WTC11 (cell line): ENCODE results near the gene LDB2. TPM values are rescaled to one million over a fixed set of nuclear protein-coding genes. Genes with fewer than 3 reads are reported as not detected.

Experiments
- ATAC-seq: fragments of 200-7000 bp; cut with Tn5 transposase; 2 replicates; pipeline ENCODE4 v1.10.0; 2021; ENCODE audit warnings: mild to moderate bottlenecking, moderate library complexity
- CTCF ChIA-PET: fragments of 300-600 bp; sonication (Branson Sonifier 250); formaldehyde crosslinking; loops from one replicate; lab custom pipeline; 2021; ENCODE audit warnings: antibody characterized with exemption; lab: Charles Lee
- POLR2A ChIA-PET: fragments of 350-600 bp; sonication (Branson Sonifier 250); formaldehyde crosslinking; loops from one replicate; lab custom pipeline; 2021; ENCODE audit warnings: antibody characterized with exemption; lab: Charles Lee
- DNase-seq: peaks from one replicate; pipeline ENCODE4 v3.0.0; 2021; ENCODE audit warnings: low spot score
- H3K27ac Mint-ChIP-seq: 2 replicates; pipeline ENCODE4 v1.8.0; 2021; ENCODE audit warnings: mixed read lengths
- H3K27me3 Mint-ChIP-seq: 2 replicates; pipeline ENCODE4 v1.8.0; 2021; ENCODE audit warnings: low read depth, mild to moderate bottlenecking, moderate library complexity, mixed read lengths
- H3K36me3 Mint-ChIP-seq: 2 replicates; pipeline ENCODE4 v1.8.0; 2021; ENCODE audit warnings: mixed read lengths
- H3K4me1 Mint-ChIP-seq: 2 replicates; pipeline ENCODE4 v1.8.0; 2022; ENCODE audit warnings: mixed read lengths
- H3K4me3 Mint-ChIP-seq: 2 replicates; pipeline ENCODE4 v1.8.0; 2021; ENCODE audit warnings: mild to moderate bottlenecking, moderate library complexity, mixed read lengths
- H3K9me3 Mint-ChIP-seq: 2 replicates; pipeline ENCODE4 v1.8.0; 2021; ENCODE audit warnings: mixed read lengths
- CTCF ChIP-seq: fragments of 200-600 bp; IDR thresholded peaks from 2 replicates; pipeline ENCODE4 v1.8.0; 2022; ENCODE audit warnings: antibody characterized with exemption
- E2F5 ChIP-seq: sonication (generic); formaldehyde crosslinking; IDR thresholded peaks from 2 replicates; pipeline ENCODE4 v1.8.1; 2022; ENCODE audit warnings: mild to moderate bottlenecking, moderate library complexity, missing genetic modification reagents
- ESRRA ChIP-seq: sonication (generic); formaldehyde crosslinking; IDR thresholded peaks from 2 replicates; pipeline ENCODE4 v1.8.1; 2022; ENCODE audit warnings: mild to moderate bottlenecking, missing genetic modification reagents, borderline replicate concordance
- FOXP1 ChIP-seq: sonication (generic); formaldehyde crosslinking; IDR thresholded peaks from 2 replicates; pipeline ENCODE4 v1.8.0; 2022; ENCODE audit warnings: missing genetic modification reagents, mild to moderate bottlenecking, moderate library complexity, borderline replicate concordance
- GTF2I ChIP-seq: fragments of 250-450 bp; sonication (Bioruptor Pico); conservative IDR thresholded peaks from 2 replicates; pipeline ENCODE4 v1.4.0; 2021; ENCODE audit warnings: mild to moderate bottlenecking
- HMGA2 ChIP-seq: fragments of 250-450 bp; sonication (Bioruptor Pico); IDR thresholded peaks from 2 replicates; pipeline ENCODE4 v1.4.0; 2021; ENCODE audit warnings: mild to moderate bottlenecking, moderate library complexity
- HMGXB4 ChIP-seq: sonication (generic); formaldehyde crosslinking; IDR thresholded peaks from 2 replicates; pipeline ENCODE4 v1.8.1; 2023; ENCODE audit warnings: mild to moderate bottlenecking, moderate library complexity, missing genetic modification reagents
- JAZF1 ChIP-seq: fragments of 250-450 bp; sonication (Bioruptor Pico); IDR thresholded peaks from 2 replicates; pipeline ENCODE4 v1.9.0; 2021; ENCODE audit warnings: moderate library complexity, mild to moderate bottlenecking, inconsistent platforms
- MYBL2 ChIP-seq: sonication (generic); formaldehyde crosslinking; IDR thresholded peaks from 2 replicates; pipeline ENCODE4 v1.8.1; 2023; ENCODE audit warnings: mild to moderate bottlenecking, moderate library complexity, missing genetic modification reagents
- NR3C1 ChIP-seq: sonication (generic); formaldehyde crosslinking; conservative IDR thresholded peaks from 2 replicates; pipeline ENCODE4 v1.8.1; 2023; ENCODE audit warnings: low read depth, mild to moderate bottlenecking, missing genetic modification reagents
- RELA ChIP-seq: sonication (generic); formaldehyde crosslinking; IDR thresholded peaks from 2 replicates; pipeline ENCODE4 v1.8.1; 2022; ENCODE audit warnings: missing genetic modification reagents, mild to moderate bottlenecking, borderline replicate concordance
- SMAD3 ChIP-seq: sonication (generic); formaldehyde crosslinking; IDR thresholded peaks from 2 replicates; pipeline ENCODE4 v1.8.0; 2022; ENCODE audit warnings: missing genetic modification reagents, mild to moderate bottlenecking, borderline replicate concordance
- SOX15 ChIP-seq: fragments of 250-450 bp; sonication (Bioruptor Pico); IDR thresholded peaks from 2 replicates; pipeline ENCODE4 v1.9.0; 2021; ENCODE audit warnings: mild to moderate bottlenecking
- ZNF423 ChIP-seq: fragments of 250-450 bp; sonication (Bioruptor Pico); IDR thresholded peaks from 2 replicates; pipeline ENCODE4 v2.1.2; 2022; ENCODE audit warnings: mild to moderate bottlenecking, moderate library complexity
- ZSCAN18 ChIP-seq: fragments of 250-450 bp; sonication (Bioruptor Pico); IDR thresholded peaks from 2 replicates; pipeline ENCODE4 v2.1.2; 2022; ENCODE audit warnings: mild to moderate bottlenecking, moderate library complexity
- total RNA-seq: library from RNA; stranded (reverse); gene quantifications from 3 replicates; pipeline ENCODE4 v1.2.3, GENCODE V29; 2021

Gene LDB2
- total RNA-seq, 1 experiment from 2014 or later: 62.4 TPM

- no peak for TF ChIP-seq E2F5 (CRISPR knock-in tag)
These were observed 281.0 kb downstream of the LDB2 start (continued) for GRCh38 chr4:16617435-16617834.

GRCh38 chr4:16617011-16617410 is 281.4 kb downstream of the LDB2 start:
- H3K27me3 Mint-ChIP-seq: no peaks in the 10 kb centered on the region
- peaks cover 7% of the 10 kb centered on the region for H3K36me3 Mint-ChIP-seq
- no peak overlapping the region for H3K27ac Mint-ChIP-seq
- no peak for ATAC-seq
- H3K9me3 Mint-ChIP-seq: peaks cover 7% of the 10 kb centered on the region
- ChIA-PET CTCF (no interaction called here), POLR2A (no interaction called here)
- H3K4me1 Mint-ChIP-seq: peaks cover 33% of the 10 kb centered on the region
- no peak for TF ChIP-seq RELA (CRISPR knock-in tag)
- TF ChIP-seq MYBL2 (CRISPR knock-in tag): no peak
- no peak for TF ChIP-seq HMGXB4 (CRISPR knock-in tag)
- H3K4me3 Mint-ChIP-seq: no peak overlapping the region
- no peak for DNase-seq

GRCh38 chr4:16609170-16609758 is 289.2 kb downstream of the LDB2 start:
- CTCF ChIA-PET: interaction anchor here (0.6 to 1.1 kb wide), 4 partner anchors 20 to 350 kb away, joined by 3 to 7 read pairs (median 4); no protein-coding TSS in a partner anchor
- peak; percentile 48; the same call in 1 of the 2 replicates for TF ChIP-seq ZNF423 (CRISPR knock-in tag)
- no peak for TF ChIP-seq E2F5 (CRISPR knock-in tag)
- ATAC-seq (peak; percentile 59), DNase-seq (peak; percentile 38)
- Mint-ChIP-seq H3K9me3 (0 out of 2 replicates have a peak, but pooled peaks cover 3% of the 10 kb centered on the region), H3K27me3 (no peaks in the 10 kb centered on the region), H3K36me3 (peaks cover 2% of the 10 kb centered on the region), H3K4me1 (peaks cover 72% of the 10 kb centered on the region), H3K27ac (no peak overlapping the region), H3K4me3 (0 out of 2 replicates have a peak overlapping the region, but pooled peaks have one; percentile 11)
- POLR2A ChIA-PET: no interaction called here

GRCh38 chr4:16608611-16609125 is 289.8 kb downstream of the LDB2 start:
- H3K9me3 Mint-ChIP-seq: 0 out of 2 replicates have a peak, but pooled peaks cover 3% of the 10 kb centered on the region
- H3K27ac Mint-ChIP-seq: no peak overlapping the region
- H3K36me3 Mint-ChIP-seq: no peaks in the 10 kb centered on the region
- CTCF ChIA-PET: interaction anchor here (0.9 to 1.1 kb wide), 3 partner anchors 21 to 186 kb away, joined by 3 to 7 read pairs (median 3); no protein-coding TSS in a partner anchor
- H3K4me3 Mint-ChIP-seq: peak overlapping the region; percentile 11; the same call in 1 of the 2 replicates
- ATAC-seq (no peak), DNase-seq (no peak)
- H3K27me3 Mint-ChIP-seq: no peaks in the 10 kb centered on the region
- POLR2A ChIA-PET: no interaction called here
- H3K4me1 Mint-ChIP-seq: peaks cover 69% of the 10 kb centered on the region
- no peak for TF ChIP-seq CTCF

- ATAC-seq: no peak; the same call in 1 of the 2 replicates
- POLR2A ChIA-PET: no interaction called here
- no peak for TF ChIP-seq HMGXB4 (CRISPR knock-in tag)
- TF ChIP-seq ZSCAN18 (CRISPR knock-in tag): no peak
- no peak for TF ChIP-seq NR3C1
- no peak for TF ChIP-seq ESRRA (CRISPR knock-in tag)
- no peak for TF ChIP-seq GTF2I (CRISPR knock-in tag)
- TF ChIP-seq HMGA2: no peak
- no peak for TF ChIP-seq JAZF1
- no peak for TF ChIP-seq SOX15 (CRISPR knock-in tag)
- no peak for TF ChIP-seq SMAD3
- TF ChIP-seq FOXP1: no peak
- H3K36me3 Mint-ChIP-seq: no peaks in the 10 kb centered on the region
- H3K27me3 Mint-ChIP-seq: no peaks in the 10 kb centered on the region
- CTCF ChIA-PET: no interaction called here
- H3K4me3 Mint-ChIP-seq: no peak overlapping the region
- no peak overlapping the region for H3K27ac Mint-ChIP-seq
- DNase-seq: no peak
- H3K9me3 Mint-ChIP-seq: 0 out of 2 replicates have a peak, but pooled peaks cover 3% of the 10 kb centered on the region
- H3K4me1 Mint-ChIP-seq: peaks cover 64% of the 10 kb centered on the region
These were observed 290.3 kb downstream of the LDB2 start for GRCh38 chr4:16608123-16608522.
